Vagina (tissue), 2 donors: ENCODE data around the gene ROR1.

Experiments
- POLR2A ChIP-seq, 2 donors: fragments of 450-650 bp; IDR thresholded peaks; one replicate each; pipeline ENCODE4 v1.6.1; 2017; ENCODE audit warnings: antibody characterized with exemption in 2 of 2, mild to moderate bottlenecking in 2 of 2, moderate library complexity in 2 of 2
- TF ChIP-seq, protein P1 (sequence below), 3 experiments: fragments of 450-650 bp in 2 of 3; fragments of 200-600 bp in 1 of 3; sonication (generic) in 1 of 3; IDR thresholded peaks; one replicate each; pipeline ENCODE4 v1.5.1; 2017 to 2019; ENCODE audit warnings: antibody characterized with exemption in 3 of 3, mild to moderate bottlenecking in 2 of 3, moderate library complexity in 2 of 3

GRCh38 chr1:63873751-63874150 is 99.9 kb downstream of the ROR1 start:
- no peak for TF ChIP-seq POLR2A (IDR thresholded peaks at IDR 0.05)
- TF ChIP-seq, protein P1, sequence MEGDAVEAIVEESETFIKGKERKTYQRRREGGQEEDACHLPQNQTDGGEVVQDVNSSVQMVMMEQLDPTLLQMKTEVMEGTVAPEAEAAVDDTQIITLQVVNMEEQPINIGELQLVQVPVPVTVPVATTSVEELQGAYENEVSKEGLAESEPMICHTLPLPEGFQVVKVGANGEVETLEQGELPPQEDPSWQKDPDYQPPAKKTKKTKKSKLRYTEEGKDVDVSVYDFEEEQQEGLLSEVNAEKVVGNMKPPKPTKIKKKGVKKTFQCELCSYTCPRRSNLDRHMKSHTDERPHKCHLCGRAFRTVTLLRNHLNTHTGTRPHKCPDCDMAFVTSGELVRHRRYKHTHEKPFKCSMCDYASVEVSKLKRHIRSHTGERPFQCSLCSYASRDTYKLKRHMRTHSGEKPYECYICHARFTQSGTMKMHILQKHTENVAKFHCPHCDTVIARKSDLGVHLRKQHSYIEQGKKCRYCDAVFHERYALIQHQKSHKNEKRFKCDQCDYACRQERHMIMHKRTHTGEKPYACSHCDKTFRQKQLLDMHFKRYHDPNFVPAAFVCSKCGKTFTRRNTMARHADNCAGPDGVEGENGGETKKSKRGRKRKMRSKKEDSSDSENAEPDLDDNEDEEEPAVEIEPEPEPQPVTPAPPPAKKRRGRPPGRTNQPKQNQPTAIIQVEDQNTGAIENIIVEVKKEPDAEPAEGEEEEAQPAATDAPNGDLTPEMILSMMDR (IDR thresholded peaks at IDR 0.05): no peak
